Glomerular endothelial cell (primary cell): ENCODE measurements around the gene PRMT7. TPM values are rescaled to one million over a fixed set of nuclear protein-coding genes. Genes with fewer than 3 reads are reported as not detected.

Source experiments
- DNase-seq: peaks from one replicate; pipeline ENCODE4 v3.0.0-alpha.2; 2011; ENCODE audit warnings: low read depth, low spot score; ENCODE audit errors: extremely low read depth
- total RNA-seq: library from RNA; depleted of rRNA; stranded (reverse); fragments of >200 nt; gene quantifications from 2 replicates; pipeline ENCODE4 v1.2.3, GENCODE V29; 2015

PRMT7 gene
- total RNA-seq, 1 donor from 2014 or later = 43.3 TPM

DNA sequence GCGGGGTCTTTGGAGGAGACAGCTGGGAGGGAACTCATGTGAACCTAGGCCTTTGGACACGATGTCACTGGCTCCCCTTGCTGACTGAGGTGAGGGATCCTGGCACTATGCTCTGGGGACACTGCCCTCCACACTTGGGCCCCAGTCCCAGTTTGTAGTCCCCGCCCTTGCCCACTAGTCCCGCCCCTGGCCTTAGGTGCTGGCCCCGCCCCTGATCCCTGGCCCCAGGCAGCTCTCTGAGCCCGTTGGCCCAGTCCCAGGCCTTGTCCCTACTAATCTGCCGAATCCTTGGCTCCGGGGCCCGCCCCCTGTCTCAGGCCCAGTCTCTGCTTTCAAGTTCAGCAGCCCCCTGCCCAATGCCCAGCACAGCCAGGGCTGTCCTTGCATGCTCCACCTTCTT is 76.5 kb downstream of the PRMT7 start:
- DNase-seq = no peak

DNA sequence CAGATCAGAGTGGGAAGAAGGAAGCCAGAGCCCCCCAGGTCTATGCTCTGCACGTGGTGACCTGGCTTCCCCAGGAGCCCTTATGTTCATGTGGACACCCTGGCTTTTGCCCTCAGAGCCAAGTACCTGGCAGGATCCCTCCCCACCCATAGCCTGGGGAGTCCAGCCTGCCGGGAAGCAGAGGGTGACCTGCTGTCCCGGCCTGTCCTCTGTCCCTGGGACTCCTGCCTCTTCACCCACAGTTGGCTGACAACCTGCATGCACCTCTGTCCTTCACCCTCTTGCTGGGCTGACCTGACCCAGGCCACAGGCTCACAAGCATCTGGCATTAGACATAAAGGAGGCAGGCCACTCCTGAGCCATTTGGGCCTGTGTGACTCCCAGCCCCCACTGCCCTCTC is 77.3 kb downstream of the PRMT7 start:
- DNase-seq = no peak

DNA sequence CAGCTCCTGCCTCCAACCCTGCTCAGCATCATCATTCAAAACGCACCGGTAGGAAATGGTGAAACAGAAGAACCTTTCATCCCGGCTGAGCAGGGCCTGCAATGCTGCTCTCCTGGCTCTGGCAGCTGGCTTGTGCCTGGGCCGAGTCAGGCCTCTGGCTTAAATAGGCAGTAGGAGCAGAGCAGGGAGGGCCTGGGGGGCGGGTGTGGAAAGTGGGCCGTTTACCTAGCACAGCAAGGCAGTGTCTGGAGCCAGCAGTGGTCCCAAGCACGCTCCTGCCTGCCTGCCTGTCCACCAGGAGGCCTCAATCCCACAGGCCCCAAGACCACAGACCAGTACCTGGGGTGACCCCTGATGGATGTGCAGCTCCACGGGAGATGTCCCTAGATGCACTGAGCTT is 78.2 kb downstream of the PRMT7 start:
- no peak for DNase-seq

DNA sequence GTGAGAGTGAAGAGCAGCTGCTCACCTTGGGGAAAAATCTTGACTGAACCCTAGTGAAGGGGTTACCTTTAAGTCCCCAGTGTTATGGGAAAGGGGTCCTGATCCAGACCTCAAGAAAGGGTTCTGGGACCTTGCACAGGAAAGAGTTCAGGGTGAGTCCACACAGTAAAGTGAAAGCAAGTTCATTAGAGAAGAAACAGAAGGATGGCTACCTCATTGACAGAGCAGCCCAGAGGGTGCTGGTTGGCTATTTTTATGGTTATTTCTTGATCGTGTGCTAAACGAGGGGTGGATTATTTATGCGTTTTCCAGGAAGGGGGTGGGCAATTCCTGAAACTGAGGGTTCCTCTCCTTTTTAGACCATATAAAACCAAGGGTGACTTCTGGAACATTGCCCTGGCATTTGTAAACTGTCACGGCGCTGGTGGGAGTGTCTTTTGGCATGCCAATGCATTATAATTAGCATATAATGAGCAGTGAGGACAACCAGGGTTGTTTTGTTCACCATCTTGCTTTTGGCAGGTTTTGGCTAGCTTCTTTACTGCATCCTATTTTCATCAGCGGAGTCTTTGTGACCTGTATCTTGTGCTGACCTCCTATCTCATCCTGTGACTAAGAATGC is 79.0 kb downstream of the PRMT7 start:
- no peak for DNase-seq

DNA sequence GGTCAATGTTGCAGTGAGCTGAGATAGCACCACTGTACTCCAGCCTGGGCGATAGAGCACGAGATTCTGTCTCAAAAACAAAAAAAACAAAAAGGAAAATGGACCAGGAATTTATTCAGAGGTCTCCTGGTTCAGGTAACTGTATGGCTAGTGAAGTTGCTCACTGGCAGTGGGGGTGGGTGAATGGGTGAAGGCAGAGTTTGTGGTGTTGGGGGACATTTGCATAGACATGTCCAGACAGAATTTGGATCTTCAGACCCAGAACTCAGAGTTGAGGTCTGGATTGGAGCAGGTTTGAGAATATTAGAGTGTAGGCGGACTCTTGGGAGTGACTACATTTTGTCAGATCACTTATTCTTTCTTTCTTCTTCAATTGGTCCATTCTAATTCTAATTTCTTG is 82.5 kb downstream of the PRMT7 start:
- no peak for DNase-seq

DNA sequence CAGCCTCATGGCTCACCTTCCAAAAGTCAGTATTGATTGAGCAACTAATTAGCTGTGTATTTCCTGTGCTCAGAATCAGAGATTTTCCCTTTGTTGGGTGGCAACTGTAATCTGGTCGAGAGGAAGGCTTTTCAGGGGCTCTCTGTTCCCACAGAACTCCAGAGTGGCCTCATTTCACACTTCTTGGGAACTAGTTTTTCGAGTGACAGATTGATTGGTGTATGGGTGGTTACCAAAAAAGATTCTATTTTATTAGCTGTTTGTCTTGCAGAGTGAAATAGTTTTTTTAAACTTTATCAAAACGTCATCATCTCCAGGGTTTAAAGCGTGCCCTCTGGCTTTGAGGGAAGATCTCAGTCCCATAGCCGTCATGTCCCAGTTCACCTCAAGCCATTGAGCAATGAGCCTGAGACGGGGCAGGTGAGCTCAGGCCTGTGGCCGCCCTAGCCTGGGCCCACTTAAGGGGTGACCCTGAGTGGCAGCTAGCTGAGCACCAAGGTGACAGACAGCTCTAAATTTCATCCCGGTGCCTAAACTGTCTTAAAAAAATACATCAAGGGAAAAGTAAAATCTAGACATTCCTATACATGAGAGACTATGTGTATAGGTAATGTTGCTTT is 84.5 kb downstream of the PRMT7 start:
- DNase-seq = no peak

DNA sequence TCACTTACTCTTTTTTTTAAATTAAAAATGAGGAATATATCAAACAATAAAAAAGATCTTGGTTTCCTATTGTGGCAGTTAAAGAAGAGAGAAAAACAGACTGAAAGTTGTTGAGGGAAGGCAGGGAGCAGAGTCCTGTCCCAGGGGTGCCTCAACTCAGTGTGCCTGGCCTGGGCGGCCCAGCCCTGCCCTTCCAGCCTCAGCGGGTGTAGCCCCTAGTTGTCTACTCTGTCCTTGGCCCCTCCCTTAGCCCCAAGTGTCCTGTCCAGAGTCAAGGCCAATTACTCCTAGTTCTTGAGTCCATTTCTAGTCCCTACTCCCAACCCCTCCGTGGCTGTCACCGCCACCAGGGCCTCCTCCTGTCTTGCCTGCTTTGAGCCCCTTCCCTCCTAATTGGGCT is 85.0 kb downstream of the PRMT7 start:
- no peak for DNase-seq

DNA sequence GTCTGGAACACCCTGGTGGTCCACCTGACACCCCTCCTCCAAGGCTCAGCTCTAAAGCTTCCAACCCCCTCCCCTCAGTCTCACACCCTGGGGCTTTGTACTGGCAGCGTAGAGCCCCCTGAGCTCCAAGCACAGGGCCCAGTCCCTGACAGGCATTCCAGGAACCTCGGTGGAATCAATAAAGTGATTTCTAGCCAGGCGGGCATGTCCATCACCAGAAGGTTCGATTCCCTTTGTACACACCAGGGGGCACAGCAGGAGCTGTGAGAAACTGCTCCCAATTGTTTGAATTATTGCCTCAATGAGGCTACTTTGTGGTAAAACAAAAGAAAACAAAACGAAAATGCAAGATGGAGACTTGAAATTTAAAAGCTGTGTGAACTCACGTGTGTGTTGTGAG is 85.7 kb downstream of the PRMT7 start:
- no peak for DNase-seq

DNA sequence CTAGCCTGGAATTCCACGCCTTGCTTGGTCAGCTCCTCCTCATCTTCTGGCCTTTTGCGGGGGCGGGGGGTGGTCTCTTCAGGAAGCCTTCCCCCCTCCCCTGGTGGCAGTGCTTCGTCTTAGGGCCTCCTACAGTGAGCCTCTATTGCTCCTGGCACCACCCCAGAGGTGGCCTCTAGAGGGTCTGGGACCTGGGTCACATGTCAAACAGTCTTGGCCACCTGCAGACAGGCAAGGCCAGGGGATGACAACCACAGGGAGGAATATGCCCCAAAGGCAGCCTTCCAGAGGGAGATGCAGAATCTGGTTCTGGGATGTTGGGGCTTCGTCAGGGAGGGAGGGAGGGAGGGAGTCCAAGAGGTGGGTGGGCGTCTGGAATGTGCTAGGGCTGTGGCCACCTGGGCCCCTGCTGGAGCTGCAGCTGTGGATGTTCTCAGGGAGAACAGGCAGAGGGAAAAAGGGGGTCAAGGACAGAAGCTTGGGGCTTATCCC is 86.9 kb downstream of the PRMT7 start:
- DNase-seq = no peak

DNA sequence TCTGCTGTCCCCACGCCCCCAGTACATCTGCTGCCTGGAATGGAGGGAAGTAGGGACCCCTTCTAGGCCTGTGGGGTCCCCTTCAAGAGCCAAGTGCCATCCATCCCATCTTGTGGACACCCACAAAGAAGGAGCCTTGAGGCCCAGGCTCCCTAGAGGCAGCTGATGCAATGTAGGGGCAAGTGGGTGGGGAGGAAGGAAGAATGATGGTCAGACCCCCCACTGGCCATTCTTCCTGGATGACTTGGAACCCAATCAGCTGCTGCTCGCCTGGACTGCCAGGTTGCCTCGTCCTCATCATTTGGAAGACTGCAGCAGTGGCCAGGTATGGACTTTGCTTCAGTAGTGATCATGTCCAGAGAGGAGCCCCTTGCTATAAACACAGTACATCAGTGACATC is 88.6 kb downstream of the PRMT7 start:
- DNase-seq = no peak

DNA sequence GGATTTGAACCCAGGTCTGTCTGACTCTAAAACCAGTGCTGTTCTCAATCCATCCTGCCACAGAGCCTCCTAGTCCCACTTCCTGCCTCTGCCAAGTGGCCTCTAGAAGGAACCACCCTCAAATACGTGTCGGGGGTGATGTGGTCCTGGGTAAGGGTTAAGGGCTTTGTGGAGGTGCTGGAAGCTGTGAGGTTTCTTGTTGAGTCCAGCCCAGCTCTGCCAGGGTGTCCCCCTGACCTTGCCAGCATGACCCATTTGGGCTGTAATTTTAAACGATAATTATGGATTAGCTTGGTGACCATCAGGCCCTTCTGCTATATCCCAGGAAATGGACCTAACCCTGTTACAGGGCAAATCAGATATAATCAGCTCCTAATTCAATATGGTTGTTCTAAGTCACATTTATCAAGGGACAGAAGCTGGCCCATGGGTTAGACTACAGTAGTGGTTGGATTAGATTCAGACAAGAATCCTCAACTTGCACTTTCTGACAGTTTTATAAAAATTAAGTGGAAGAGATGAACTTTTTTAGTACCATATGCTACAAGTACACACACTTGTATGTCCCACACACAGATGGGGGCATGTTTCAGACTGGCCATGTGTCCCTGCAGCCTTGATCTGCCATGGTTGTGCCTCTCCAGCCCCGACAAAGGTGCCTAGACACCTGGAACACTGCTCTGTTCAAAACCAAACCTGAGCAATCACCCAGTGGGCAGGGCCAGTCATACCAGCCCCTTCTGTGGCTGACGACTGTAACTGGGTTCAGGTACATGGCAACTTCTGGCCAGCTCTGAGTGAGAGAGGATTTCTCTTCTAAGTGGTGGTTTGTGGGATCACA is 89.5 kb downstream of the PRMT7 start:
- DNase-seq = no peak

DNA sequence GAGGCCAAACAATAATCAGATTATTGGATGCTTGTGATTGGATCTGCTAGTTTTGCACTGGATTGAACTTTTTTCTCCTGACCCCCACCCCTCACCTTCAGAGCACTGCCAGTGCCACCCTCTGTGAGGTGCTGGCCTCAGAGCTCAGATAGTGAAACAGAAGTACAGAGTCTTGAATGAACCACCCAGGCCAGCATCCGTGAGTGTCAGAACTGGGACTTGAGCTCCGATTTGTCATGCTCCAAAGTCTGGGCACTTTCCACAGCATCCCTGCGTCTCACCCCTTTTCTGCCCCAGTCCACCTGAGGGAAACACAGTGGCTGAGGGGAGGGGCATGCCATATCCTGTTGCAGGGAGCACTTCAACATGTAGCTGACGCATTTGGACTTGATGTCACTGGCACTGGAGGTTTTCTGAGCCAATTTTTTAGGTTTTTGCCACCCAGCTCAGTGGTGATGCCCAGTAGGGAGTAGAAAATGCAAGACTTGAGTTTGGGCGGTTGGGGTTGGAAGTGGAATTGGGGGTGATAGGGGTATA is 90.2 kb downstream of the PRMT7 start:
- no peak for DNase-seq

DNA sequence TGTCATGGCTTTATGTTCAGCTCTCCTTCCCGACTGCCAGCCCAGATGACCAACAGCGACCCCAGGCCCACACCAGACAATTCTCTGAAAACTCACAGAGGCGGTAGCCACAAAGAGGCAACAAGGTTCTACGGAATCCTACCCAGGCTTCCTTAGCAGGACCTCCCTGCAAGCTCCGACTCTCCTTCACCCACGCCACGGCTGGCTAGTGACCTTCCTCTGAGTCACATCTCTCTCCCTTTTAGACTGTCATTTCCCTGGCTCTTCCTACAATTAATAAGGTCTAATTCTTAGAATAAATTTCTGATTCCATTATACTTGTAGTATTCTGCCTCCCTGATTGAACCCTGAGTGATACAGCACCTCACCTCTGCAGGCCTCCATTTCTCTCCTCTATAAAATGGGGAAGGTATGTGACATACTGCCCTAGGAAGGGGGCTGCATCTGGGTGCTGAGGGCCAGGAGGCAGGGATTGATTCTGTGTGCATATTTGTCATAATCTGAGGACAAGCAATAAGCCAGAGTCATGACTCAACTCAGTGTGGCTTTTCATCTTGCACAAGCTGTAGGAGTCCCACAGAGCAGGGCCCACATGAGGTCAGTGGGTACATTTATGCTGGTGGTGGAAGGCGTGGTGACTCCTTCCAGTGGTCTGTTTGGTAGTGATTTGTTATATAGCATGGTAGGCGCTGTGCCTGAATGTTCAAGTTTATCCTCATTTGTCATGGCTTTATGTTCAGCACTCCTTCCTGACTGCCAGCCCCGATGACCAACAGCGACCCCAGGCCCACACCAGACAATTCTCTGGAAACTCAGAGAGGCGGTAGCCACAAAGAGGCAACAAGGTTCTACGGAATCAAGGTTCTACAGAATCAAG is 91.3 kb downstream of the PRMT7 start:
- no peak for DNase-seq

DNA sequence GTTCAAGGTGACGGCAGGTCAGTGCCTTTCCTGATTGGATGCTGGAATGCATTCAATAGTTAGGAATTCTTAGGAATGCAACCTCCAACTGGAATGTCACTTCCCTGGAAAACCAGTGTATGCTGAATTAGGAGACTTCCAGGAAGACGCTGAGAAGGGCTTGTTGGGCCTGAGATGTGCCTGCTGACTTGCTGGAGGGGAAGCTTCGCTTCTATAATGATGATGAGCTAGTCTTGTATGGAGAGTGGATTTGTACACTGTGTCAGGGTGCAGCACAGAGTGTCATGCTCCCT is 91.9 kb downstream of the PRMT7 start:
- no peak for DNase-seq

DNA sequence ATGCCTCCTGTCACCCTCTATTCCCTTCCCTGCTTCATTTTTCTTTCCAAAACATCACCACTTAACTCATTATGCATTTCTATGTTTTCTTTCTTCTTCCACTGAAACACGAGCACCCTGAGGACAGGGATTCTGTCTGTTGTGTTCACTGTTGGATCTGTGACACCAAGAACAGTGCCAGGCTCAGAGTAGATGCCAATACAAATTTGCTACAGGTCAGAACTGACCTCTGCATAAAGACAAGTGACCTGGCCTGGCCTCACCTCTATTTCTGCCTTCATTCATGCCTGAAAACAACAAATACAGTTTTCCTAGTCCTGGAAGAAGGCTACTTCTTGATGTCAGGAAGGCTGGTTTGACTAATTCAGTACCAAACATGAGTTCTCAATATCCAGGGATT is 92.4 kb downstream of the PRMT7 start:
- DNase-seq = no peak

DNA sequence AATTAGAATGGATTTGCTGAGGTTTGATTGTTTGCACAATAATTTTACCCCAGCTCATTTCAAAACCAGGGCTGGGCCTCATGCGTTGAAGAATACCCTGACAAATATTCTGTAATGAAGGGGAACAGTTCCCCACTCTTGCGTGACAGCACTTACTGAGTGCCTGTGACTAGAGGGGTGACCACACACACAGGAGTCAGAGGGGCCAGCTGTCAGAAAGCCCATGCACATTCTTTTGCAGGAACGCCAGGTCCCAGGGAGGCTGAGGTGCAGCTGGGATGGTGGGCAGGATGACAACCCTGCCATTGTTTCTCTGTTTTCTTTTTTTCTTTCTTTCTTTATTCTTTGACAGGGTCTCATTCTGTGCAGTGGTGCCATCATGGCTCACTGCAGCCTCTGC is 92.9 kb downstream of the PRMT7 start:
- no peak for DNase-seq

DNA sequence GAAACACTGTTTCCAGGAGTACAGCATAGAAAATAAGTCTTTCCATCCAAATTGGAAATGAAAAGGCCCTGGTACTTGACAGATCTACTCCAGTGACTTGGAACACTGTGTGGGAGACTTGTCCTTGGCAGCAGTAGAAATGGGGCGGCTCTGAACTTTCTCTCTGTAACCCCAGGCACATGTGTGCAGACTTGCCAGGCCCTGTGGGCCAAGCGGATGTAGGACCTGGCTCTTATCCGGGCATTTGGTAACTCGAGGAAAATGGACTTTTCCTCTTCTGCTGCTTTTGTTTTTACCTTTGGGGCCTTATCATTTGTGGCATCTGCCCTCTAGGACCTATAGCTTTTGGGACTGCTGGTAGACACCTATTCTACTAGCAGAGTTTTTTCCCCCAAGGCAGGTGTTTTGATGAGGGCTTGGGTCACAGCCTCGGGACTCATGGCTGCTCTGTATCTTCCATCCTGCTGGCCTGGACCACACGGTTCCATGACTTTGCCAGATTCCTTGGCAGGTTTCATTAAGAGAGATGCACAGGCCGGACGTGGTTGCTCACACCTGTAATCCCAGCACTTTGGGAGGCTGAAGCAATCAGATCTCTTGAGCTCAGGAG is 94.0 kb downstream of the PRMT7 start:
- no peak for DNase-seq

DNA sequence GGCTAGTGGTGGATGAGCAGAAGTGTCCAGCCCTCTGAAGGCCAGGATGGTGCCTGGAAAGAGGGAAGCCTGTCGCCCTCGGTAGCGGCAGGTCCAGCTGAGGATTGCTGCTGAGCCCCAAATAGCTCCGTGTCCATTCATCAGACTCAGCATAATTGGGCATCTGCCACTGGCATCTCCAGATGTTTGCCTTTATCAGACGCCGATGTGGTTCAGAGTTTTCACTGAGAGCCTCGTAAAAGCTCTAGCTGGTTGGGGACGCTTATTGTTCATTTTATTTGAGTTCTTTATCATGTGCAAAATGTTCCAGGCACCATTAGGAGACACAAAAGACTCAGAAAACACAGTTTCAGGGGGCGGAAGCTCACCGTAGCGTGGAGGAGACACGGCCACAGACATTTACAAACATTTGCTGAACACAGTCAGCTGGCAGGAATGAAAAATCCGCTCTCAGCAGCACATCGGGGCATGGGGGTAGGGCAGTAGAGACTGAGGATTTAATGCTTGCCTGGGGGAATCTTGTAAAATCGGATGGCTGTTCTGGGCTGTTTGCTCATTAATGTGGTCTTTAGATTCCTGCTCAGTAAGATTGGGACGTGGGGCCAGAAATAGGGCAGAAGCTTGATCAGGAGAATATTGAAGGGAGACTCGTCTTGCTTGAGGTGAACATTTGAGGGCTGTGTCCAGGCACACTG is 95.8 kb downstream of the PRMT7 start:
- DNase-seq = no peak
